H9 (cell line): Measurements from ENCODE around the gene ZSWIM8. TPM values are rescaled to one million over a fixed set of nuclear protein-coding genes. Genes with fewer than 3 reads are reported as not detected.
A peak's percentile ranks its signal among the peaks of the same experiment; 100 is the strongest.

Experiments used
- DNase-seq: peaks from one replicate; pipeline ENCODE4 v3.0.0-alpha.2; 2017
- H2AFZ ChIP-seq: one replicate; pipeline ENCODE4 v1.6.1; 2013; ENCODE audit warnings: mild to moderate bottlenecking, low read length, control low read depth, moderate library complexity
- H2AK5ac ChIP-seq: 2 replicates; pipeline ENCODE4 v1.6.1; 2013; ENCODE audit warnings: low read length, control low read depth, mixed read lengths; ENCODE audit not compliant: insufficient read length
- H2BK120ac ChIP-seq: one replicate; pipeline ENCODE4 v1.6.1; 2013; ENCODE audit warnings: low read depth, mild to moderate bottlenecking, low read length, control low read depth, inconsistent platforms; ENCODE audit not compliant: poor library complexity, severe bottlenecking
- H2BK12ac ChIP-seq: 2 replicates; pipeline ENCODE4 v1.6.1; 2013; ENCODE audit warnings: low read length, control low read depth, mixed read lengths, low read depth; ENCODE audit not compliant: insufficient read length
- H2BK15ac ChIP-seq: 2 replicates; pipeline ENCODE4 v1.6.1; 2013; ENCODE audit warnings: low read depth, low read length, control low read depth
- H2BK20ac ChIP-seq: one replicate; pipeline ENCODE4 v1.6.1; 2013; ENCODE audit warnings: low read depth, mild to moderate bottlenecking, low read length, control low read depth, inconsistent platforms; ENCODE audit not compliant: poor library complexity, severe bottlenecking
- H2BK5ac ChIP-seq: 2 replicates; pipeline ENCODE4 v1.6.1; 2013; ENCODE audit warnings: low read length, control low read depth, mixed read lengths; ENCODE audit not compliant: insufficient read length
- H3K14ac ChIP-seq: 2 replicates; pipeline ENCODE4 v1.6.1; 2013; ENCODE audit warnings: low read length, control low read depth; ENCODE audit not compliant: insufficient read depth
- H3K18ac ChIP-seq: 2 replicates; pipeline ENCODE4 v1.6.1; 2013; ENCODE audit warnings: low read depth, mild to moderate bottlenecking, mixed read lengths, low read length, control low read depth; ENCODE audit not compliant: insufficient read length
- H3K23ac ChIP-seq: 2 replicates; pipeline ENCODE4 v1.6.1; 2013; ENCODE audit warnings: low read length, control low read depth, mixed read lengths, low read depth; ENCODE audit not compliant: insufficient read length
- H3K23me2 ChIP-seq: 2 replicates; pipeline ENCODE4 v1.6.1; 2013; ENCODE audit warnings: low read depth, mild to moderate bottlenecking, mixed read lengths, low read length, control low read depth; ENCODE audit not compliant: insufficient read length, poor library complexity, severe bottlenecking
- H3K27ac ChIP-seq: 2 replicates; pipeline ENCODE4 v1.5.1; 2013; ENCODE audit warnings: low read length, control low read depth, mixed read lengths, low read depth; ENCODE audit not compliant: insufficient read length
- H3K27me3 ChIP-seq: 2 replicates; pipeline ENCODE4 v1.6.1; 2013; ENCODE audit warnings: low read length, control low read depth, inconsistent platforms; ENCODE audit not compliant: insufficient read depth
- H3K4ac ChIP-seq: 2 replicates; pipeline ENCODE4 v1.6.1; 2013; ENCODE audit warnings: low read depth, mild to moderate bottlenecking, control low read depth, inconsistent platforms, low read length, moderate library complexity
- H3K4me1 ChIP-seq: 2 replicates; pipeline ENCODE4 v1.6.1; 2013; ENCODE audit warnings: low read length, control low read depth, inconsistent platforms; ENCODE audit not compliant: insufficient read depth
- H3K4me2 ChIP-seq: 2 replicates; pipeline ENCODE4 v1.6.1; 2013; ENCODE audit warnings: low read length, control low read depth, mixed read lengths; ENCODE audit not compliant: insufficient read length, insufficient read depth
- H3K56ac ChIP-seq: 2 replicates; pipeline ENCODE4 v1.6.1; 2013; ENCODE audit warnings: low read depth, mild to moderate bottlenecking, mixed read lengths, low read length, control low read depth; ENCODE audit not compliant: insufficient read length
- H3K79me1 ChIP-seq: 2 replicates; pipeline ENCODE4 v1.6.1; 2013; ENCODE audit warnings: low read depth, mild to moderate bottlenecking, moderate library complexity, low read length, control low read depth, inconsistent platforms; ENCODE audit not compliant: insufficient read depth, poor library complexity, severe bottlenecking
- H3K79me2 ChIP-seq: 2 replicates; pipeline ENCODE4 v1.6.1; 2013; ENCODE audit warnings: low read length, control low read depth, inconsistent platforms; ENCODE audit not compliant: insufficient read depth
- H3K9ac ChIP-seq: 2 replicates; pipeline ENCODE4 v1.6.1; 2013; ENCODE audit warnings: low read length, control low read depth, mixed read lengths; ENCODE audit not compliant: insufficient read length; ENCODE audit errors: extremely low read depth
- H3K9me3 ChIP-seq: one replicate; pipeline ENCODE4 v1.6.1; 2013; ENCODE audit warnings: low read depth, low read length, inconsistent platforms; ENCODE audit not compliant: control insufficient read depth
- H3T11ph ChIP-seq: one replicate; pipeline ENCODE4 v1.6.1; 2013; ENCODE audit warnings: mild to moderate bottlenecking, low read length, control low read depth, inconsistent platforms
- H4K20me1 ChIP-seq: one replicate; pipeline ENCODE4 v1.6.1; 2013; ENCODE audit not compliant: control insufficient read depth, insufficient read length, insufficient read depth
- H4K5ac ChIP-seq: 2 replicates; pipeline ENCODE4 v1.6.1; 2013; ENCODE audit warnings: low read depth, mild to moderate bottlenecking, mixed read lengths, low read length, control low read depth; ENCODE audit not compliant: insufficient read length
- H4K8ac ChIP-seq: replicated peaks from 2 replicates; pipeline ENCODE4 v1.6.1; 2013; ENCODE audit warnings: low read length, control low read depth, mixed read lengths, low read depth; ENCODE audit not compliant: insufficient read length
- H4K91ac ChIP-seq: 2 replicates; pipeline ENCODE4 v1.6.1; 2013; ENCODE audit warnings: low read depth, mild to moderate bottlenecking, moderate library complexity, mixed read lengths, low read length, control low read depth; ENCODE audit not compliant: insufficient read length
- H3K27ac Mint-ChIP-seq, 3 experiments: 2 replicates in 2 of 3; 3 replicates in 1 of 3; pipeline ENCODE4 v1.8.0; 2020 to 2021; ENCODE audit warnings: mixed read lengths in 3 of 3, mild to moderate bottlenecking in 1 of 3, moderate library complexity in 1 of 3
- H3K27me3 Mint-ChIP-seq: 2 replicates; pipeline ENCODE4 v1.8.0; 2021; ENCODE audit warnings: low read depth, mild to moderate bottlenecking, moderate library complexity, mixed read lengths
- H3K36me3 Mint-ChIP-seq, 3 experiments: 2 replicates in 2 of 3; 3 replicates in 1 of 3; pipeline ENCODE4 v1.8.0; 2020 to 2021; ENCODE audit warnings: low read depth in 3 of 3, mixed read lengths in 3 of 3; ENCODE audit not compliant: insufficient read depth in 1 of 3
- H3K4me1 Mint-ChIP-seq, 2 experiments: 2 replicates each; pipeline ENCODE4 v1.8.0; 2020; ENCODE audit warnings: mixed read lengths in 2 of 2
- H3K4me3 Mint-ChIP-seq, 2 experiments: 2 replicates in 1 of 2; 3 replicates in 1 of 2; pipeline ENCODE4 v1.8.0; 2020 to 2021; ENCODE audit warnings: mild to moderate bottlenecking in 2 of 2, mixed read lengths in 2 of 2, moderate library complexity in 1 of 2
- H3K9me3 Mint-ChIP-seq, 2 experiments: 2 replicates in 1 of 2; 3 replicates in 1 of 2; pipeline ENCODE4 v1.8.0; 2020; ENCODE audit warnings: mild to moderate bottlenecking in 2 of 2, mixed read lengths in 2 of 2, moderate library complexity in 1 of 2
- CTCF ChIP-seq: fragments of 200-600 bp; sonication (generic); conservative IDR thresholded peaks from 3 replicates; pipeline ENCODE4 v1.8.0; 2021; ENCODE audit warnings: antibody characterized with exemption, mild to moderate bottlenecking
- WGBS: extraction: QIAGEN DNeasy Blood & Tissue Kit; methylation state at CpG from one replicate; pipeline ENCODE4 v1.1.7; 2013; ENCODE audit warnings: missing lambda C conversion rate, low lambda C conversion rate, mixed read lengths; ENCODE audit not compliant: insufficient read length; ENCODE audit errors: extremely low coverage; 5-methylcytosine and 5-hydroxymethylcytosine counted together
- total RNA-seq: library from RNA; stranded (reverse); gene quantifications from 2 replicates; pipeline ENCODE4 v1.2.1, GENCODE V29; 2021

ZSWIM8 gene
- total RNA-seq, 1 experiment from 2014 or later, result 41.0 TPM

DNA sequence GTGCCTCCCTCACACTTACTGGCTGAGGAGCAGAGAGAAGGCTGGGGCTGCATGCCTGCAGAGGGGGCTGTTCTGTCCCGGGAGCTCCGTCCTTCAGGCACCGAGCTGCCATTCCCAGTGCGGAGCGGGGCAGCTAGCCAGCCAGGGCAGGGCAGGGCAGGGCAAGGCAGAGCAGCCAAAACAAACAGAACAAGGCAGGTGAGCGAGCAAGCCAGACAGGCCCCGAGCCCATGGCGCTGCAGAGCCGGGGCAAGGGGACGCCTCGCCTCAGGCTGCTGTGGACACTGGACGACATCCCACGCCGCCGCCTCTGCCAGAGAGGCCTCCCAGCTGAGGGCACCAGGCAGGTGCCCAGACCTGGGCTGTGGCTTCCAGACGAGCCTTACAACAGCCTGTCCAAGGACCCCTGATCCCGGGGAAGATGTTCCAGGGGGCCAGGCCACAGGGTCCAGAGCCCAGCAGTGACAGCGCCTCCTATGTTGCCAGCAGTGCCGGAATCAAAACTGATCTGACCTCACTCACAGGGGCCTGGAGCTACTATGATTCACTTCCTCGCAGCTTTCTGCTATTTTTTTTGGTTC is 34.2 kb downstream of the ZSWIM8 start:
- H4K8ac ChIP-seq, result no peak overlapping the region
- TF ChIP-seq CTCF, result peak; percentile 38; the same call in 2 of the 3 replicates
- no peak overlapping the region for H3K18ac ChIP-seq
- H3K79me2 ChIP-seq, result no peaks in the 10 kb centered on the region
- H3K23me2 ChIP-seq, result no peaks in the 10 kb centered on the region
- no peak overlapping the region for H2BK120ac ChIP-seq
- H3K36me3 Mint-ChIP-seq, result peaks cover 16 to 59% (median 30%) of the 10 kb centered on the region in 3 experiments; a peak in 6 of 7 replicates
- H3K27ac ChIP-seq, result no peak overlapping the region
- no peak overlapping the region for H2BK12ac ChIP-seq
- H3K79me1 ChIP-seq, result no peaks in the 10 kb centered on the region
- no peak overlapping the region for H3K23ac ChIP-seq
- no peak overlapping the region for H3T11ph ChIP-seq
- no peaks in the 10 kb centered on the region for H3K27me3 Mint-ChIP-seq
- H3K9me3 ChIP-seq, result no peaks in the 10 kb centered on the region
- no CpG with 5 or more reads among the region's 20 CpGs for WGBS
- no peak overlapping the region for H3K9ac ChIP-seq
- no peaks in the 10 kb centered on the region for H3K4me1 ChIP-seq
- H3K4me3 Mint-ChIP-seq, result peak overlapping the region in 1 of 2 experiments; percentile 59; a peak in 1 of 5 replicates
- no peak overlapping the region for H4K91ac ChIP-seq
- DNase-seq, result peak; percentile 63
- H3K27ac Mint-ChIP-seq, result peak overlapping the region in 1 of 3 experiments; percentile 80; a peak in 2 of 7 replicates
- no peak overlapping the region for H2AK5ac ChIP-seq
- H4K5ac ChIP-seq, result no peak overlapping the region
- H2BK5ac ChIP-seq, result no peak overlapping the region
- H3K4ac ChIP-seq, result no peak overlapping the region
- H3K27me3 ChIP-seq, result no peaks in the 10 kb centered on the region
- no peak overlapping the region for H2BK20ac ChIP-seq
- no peaks in the 10 kb centered on the region; a peak in 1 of 5 replicates for H3K9me3 Mint-ChIP-seq
- no peak overlapping the region for H3K56ac ChIP-seq
- 0 out of 4 replicates have a peak, but pooled peaks cover 0 to 3% of the 10 kb centered on the region in 2 experiments for H3K4me1 Mint-ChIP-seq
- no peak overlapping the region for H2AFZ ChIP-seq
- H3K4me2 ChIP-seq, result no peak overlapping the region
- H3K14ac ChIP-seq, result no peak overlapping the region; the same call in 1 of the 2 replicates
- no peaks in the 10 kb centered on the region for H4K20me1 ChIP-seq
- H2BK15ac ChIP-seq, result no peak overlapping the region
